Endodermal cell (in vitro differentiated cells): ENCODE results near the gene ANAPC5. TPM values are rescaled to one million over a fixed set of nuclear protein-coding genes. Genes with fewer than 3 reads are reported as not detected.
A peak's percentile ranks its signal among the peaks of the same experiment; 100 is the strongest.

Experiments
- DNase-seq: peaks from one replicate; pipeline ENCODE4 v3.0.0-alpha.2; 2017
- H3K27ac ChIP-seq: 2 replicates; pipeline ENCODE4 v1.5.1; 2013; ENCODE audit warnings: mild to moderate bottlenecking, low read depth, low read length, moderate library complexity
- H3K27me3 ChIP-seq: 2 replicates; pipeline ENCODE4 v1.6.1; 2013; ENCODE audit warnings: mild to moderate bottlenecking, low read length, moderate library complexity; ENCODE audit not compliant: insufficient read depth, control insufficient read depth, poor library complexity, severe bottlenecking
- H3K36me3 ChIP-seq: 2 replicates; pipeline ENCODE4 v1.7.0; 2013; ENCODE audit warnings: mild to moderate bottlenecking, low read length, moderate library complexity; ENCODE audit not compliant: control insufficient read depth, insufficient read depth
- H3K4me1 ChIP-seq: one replicate; pipeline ENCODE4 v1.7.0; 2013; ENCODE audit warnings: low read length; ENCODE audit not compliant: control insufficient read depth, insufficient read depth
- H3K4me3 ChIP-seq: 2 replicates; pipeline ENCODE4 v1.5.1; 2013; ENCODE audit warnings: mild to moderate bottlenecking, low read length, moderate library complexity
- H3K9ac ChIP-seq: 2 replicates; pipeline ENCODE4 v1.6.1; 2013; ENCODE audit warnings: mild to moderate bottlenecking, low read length, moderate library complexity; ENCODE audit not compliant: poor library complexity, severe bottlenecking; ENCODE audit errors: extremely low read depth
- H3K9me3 ChIP-seq: 2 replicates; pipeline ENCODE4 v1.6.1; 2013; ENCODE audit warnings: mild to moderate bottlenecking, low read length, moderate library complexity; ENCODE audit not compliant: control insufficient read depth
- H3K27ac Mint-ChIP-seq: 2 replicates; pipeline ENCODE4 v1.8.0; 2020; ENCODE audit warnings: mixed read lengths
- H3K27me3 Mint-ChIP-seq: 2 replicates; pipeline ENCODE4 v1.8.0; 2021; ENCODE audit warnings: mild to moderate bottlenecking, mixed read lengths; ENCODE audit not compliant: insufficient read depth
- H3K36me3 Mint-ChIP-seq: 2 replicates; pipeline ENCODE4 v1.8.0; 2020; ENCODE audit warnings: low read depth, mixed read lengths
- H3K4me1 Mint-ChIP-seq: 2 replicates; pipeline ENCODE4 v1.8.0; 2020; ENCODE audit warnings: mixed read lengths
- H3K4me3 Mint-ChIP-seq: 2 replicates; pipeline ENCODE4 v1.8.0; 2020; ENCODE audit warnings: mild to moderate bottlenecking, moderate library complexity, mixed read lengths
- H3K9me3 Mint-ChIP-seq: 2 replicates; pipeline ENCODE4 v1.8.0; 2020; ENCODE audit warnings: mild to moderate bottlenecking, mixed read lengths
- CTCF ChIP-seq: fragments of 200-600 bp; sonication (generic); conservative IDR thresholded peaks from 2 replicates; pipeline ENCODE4 v1.5.0; 2021; ENCODE audit warnings: antibody characterized with exemption, mild to moderate bottlenecking
- WGBS, 2 experiments: methylation state at CpG; one replicate each; pipeline versions ENCODE4 v1.1.5 to v1.1.7; 2013; ENCODE audit warnings: missing lambda C conversion rate in 2 of 2, mixed read lengths in 1 of 2; ENCODE audit not compliant: insufficient coverage in 1 of 2, insufficient read length in 1 of 2; 5-methylcytosine and 5-hydroxymethylcytosine counted together
- total RNA-seq, 2 donors: library from RNA; stranded (reverse); fragmentation: NEBNext Ultra II Directional in 1 of 2; extraction: Animal tissue kit (Norgen Biotek cat#: 25700) in 1 of 2; gene quantifications; 2 replicates in 1 of 2; 3 replicates in 1 of 2; pipeline ENCODE4 v1.2.1, GENCODE V29; 2021

ANAPC5 gene
- total RNA-seq, 2 donors from 2014 or later = 87.7 to 111 TPM

GRCh38 chr12:121352682-121353018, 439 bp upstream of the ANAPC5 start:
- H3K4me1 ChIP-seq = no peaks in the 10 kb centered on the region
- TF ChIP-seq CTCF = no peak
- H3K9ac ChIP-seq = peak overlapping the region; percentile 80
- Mint-ChIP-seq H3K36me3 (no peaks in the 10 kb centered on the region), H3K27me3 (no peaks in the 10 kb centered on the region), H3K4me3 (peak overlapping the region; percentile 88), H3K27ac (peak overlapping the region; percentile 99), H3K9me3 (no peaks in the 10 kb centered on the region), H3K4me1 (peaks cover 7% of the 10 kb centered on the region)
- no peak for DNase-seq
- no peaks in the 10 kb centered on the region for H3K9me3 ChIP-seq
- peak overlapping the region; percentile 97 for H3K4me3 ChIP-seq
- WGBS, 2 experiments = 0% methylated on average over 10 of the region's 12 CpGs; no CpG with 5 or more reads in 1 of the 2 experiments
- peaks cover 6% of the 10 kb centered on the region for H3K36me3 ChIP-seq
- H3K27me3 ChIP-seq = no peaks in the 10 kb centered on the region
- H3K27ac ChIP-seq = no peak overlapping the region

- Histone ChIP-seq H3K27me3 (no peaks in the 10 kb centered on the region), H3K9me3 (no peaks in the 10 kb centered on the region), H3K36me3 (peaks cover 55% of the 10 kb centered on the region), H3K4me3 (no peak overlapping the region), H3K4me1 (no peaks in the 10 kb centered on the region), H3K9ac (no peak overlapping the region), H3K27ac (no peak overlapping the region)
- WGBS, 2 experiments = 90 to 93% methylated on average over 2 of the region's 2 CpGs
- DNase-seq = no peak
- no peak overlapping the region for H3K27ac Mint-ChIP-seq
- H3K4me3 Mint-ChIP-seq = no peak overlapping the region
- peaks cover 46% of the 10 kb centered on the region for H3K36me3 Mint-ChIP-seq
- no peak for TF ChIP-seq CTCF
- no peaks in the 10 kb centered on the region for H3K27me3 Mint-ChIP-seq
- no peaks in the 10 kb centered on the region for H3K9me3 Mint-ChIP-seq
- peaks cover 2% of the 10 kb centered on the region for H3K4me1 Mint-ChIP-seq
Observed at GRCh38 chr12:121346747-121347146, 5.5 kb downstream of the ANAPC5 start.

- Histone ChIP-seq H3K9ac (no peak overlapping the region), H3K27me3 (no peaks in the 10 kb centered on the region), H3K9me3 (no peaks in the 10 kb centered on the region), H3K27ac (no peak overlapping the region), H3K4me1 (no peaks in the 10 kb centered on the region), H3K4me3 (no peak overlapping the region), H3K36me3 (peaks cover 70% of the 10 kb centered on the region)
- DNase-seq = no peak
- 87 to 100% methylated on average over 2 to 4 of the region's 4 CpGs for WGBS, 2 experiments
- no peak overlapping the region for H3K4me3 Mint-ChIP-seq
- no peak for TF ChIP-seq CTCF
- H3K36me3 Mint-ChIP-seq = peaks cover 61% of the 10 kb centered on the region
- no peaks in the 10 kb centered on the region for H3K9me3 Mint-ChIP-seq
- H3K4me1 Mint-ChIP-seq = no peaks in the 10 kb centered on the region
- H3K27ac Mint-ChIP-seq = peak overlapping the region; percentile 4
- H3K27me3 Mint-ChIP-seq = no peaks in the 10 kb centered on the region
Observed at GRCh38 chr12:121345151-121345815, 6.9 kb downstream of the ANAPC5 start.
